Astrocyte (in vitro differentiated cells and primary cell): ENCODE results near the gene ATG9B.

Source experiments
- EZH2 ChIP-seq: IDR thresholded peaks from 2 replicates; pipeline ENCODE4 v1.6.1; 2012; ENCODE audit warnings: mild to moderate bottlenecking, low read length, inconsistent platforms; ENCODE audit not compliant: insufficient read depth
- TF ChIP-seq, protein P1 (sequence below): IDR thresholded peaks from 2 replicates; pipeline ENCODE4 v1.5.1; 2011; ENCODE audit warnings: low read depth, mild to moderate bottlenecking, inconsistent platforms, low read length, moderate library complexity; ENCODE audit not compliant: insufficient read depth

DNA sequence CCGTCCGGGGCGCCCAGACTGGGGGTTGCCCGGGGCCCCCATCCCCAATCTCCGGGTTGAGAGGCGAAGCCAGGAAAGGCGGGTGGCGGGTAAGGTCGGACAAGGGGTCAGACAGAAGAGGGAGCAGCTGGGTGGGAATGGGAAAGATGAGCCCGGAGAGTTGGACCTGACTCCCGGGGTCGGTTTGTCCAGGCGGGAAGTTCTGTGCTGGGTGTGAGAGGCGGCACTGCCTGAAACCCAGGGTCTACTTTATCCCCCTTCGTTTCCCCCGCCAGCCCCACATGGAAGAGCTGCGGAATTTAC, 35.8 kb upstream of the ATG9B start:
- TF ChIP-seq, protein P1, sequence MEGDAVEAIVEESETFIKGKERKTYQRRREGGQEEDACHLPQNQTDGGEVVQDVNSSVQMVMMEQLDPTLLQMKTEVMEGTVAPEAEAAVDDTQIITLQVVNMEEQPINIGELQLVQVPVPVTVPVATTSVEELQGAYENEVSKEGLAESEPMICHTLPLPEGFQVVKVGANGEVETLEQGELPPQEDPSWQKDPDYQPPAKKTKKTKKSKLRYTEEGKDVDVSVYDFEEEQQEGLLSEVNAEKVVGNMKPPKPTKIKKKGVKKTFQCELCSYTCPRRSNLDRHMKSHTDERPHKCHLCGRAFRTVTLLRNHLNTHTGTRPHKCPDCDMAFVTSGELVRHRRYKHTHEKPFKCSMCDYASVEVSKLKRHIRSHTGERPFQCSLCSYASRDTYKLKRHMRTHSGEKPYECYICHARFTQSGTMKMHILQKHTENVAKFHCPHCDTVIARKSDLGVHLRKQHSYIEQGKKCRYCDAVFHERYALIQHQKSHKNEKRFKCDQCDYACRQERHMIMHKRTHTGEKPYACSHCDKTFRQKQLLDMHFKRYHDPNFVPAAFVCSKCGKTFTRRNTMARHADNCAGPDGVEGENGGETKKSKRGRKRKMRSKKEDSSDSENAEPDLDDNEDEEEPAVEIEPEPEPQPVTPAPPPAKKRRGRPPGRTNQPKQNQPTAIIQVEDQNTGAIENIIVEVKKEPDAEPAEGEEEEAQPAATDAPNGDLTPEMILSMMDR: no peak
- TF ChIP-seq EZH2: no peak
